Brain microvascular endothelial cell (primary cell): ENCODE data around the gene ARL11.
"Not testable (repeated sequence)": the region's sequence is repeated elsewhere in the genome, so short reads cannot be mapped to it uniquely, and the experiment has no call there.

Experiments
- DNase-seq: peaks from one replicate; pipeline ENCODE4 v3.0.0-alpha.2; 2020
- H3K27ac ChIP-seq: fragments of 250-450 bp; sonication (Bioruptor Pico); 2 replicates; pipeline ENCODE4 v1.5.1; 2020; ENCODE audit warnings: mild to moderate bottlenecking, moderate library complexity
- H3K27me3 ChIP-seq: fragments of 250-450 bp; sonication (Bioruptor Pico); replicated peaks from 2 replicates; pipeline ENCODE4 v1.5.1; 2020; ENCODE audit warnings: mild to moderate bottlenecking
- H3K36me3 ChIP-seq: fragments of 250-450 bp; sonication (Bioruptor Pico); replicated peaks from 2 replicates; pipeline ENCODE4 v1.5.1; 2020; ENCODE audit warnings: mild to moderate bottlenecking
- H3K4me3 ChIP-seq: 2 replicates; pipeline ENCODE4 v1.5.1; 2011; ENCODE audit warnings: low read depth, mild to moderate bottlenecking, control low read depth, low read length, moderate library complexity
- CTCF ChIP-seq: IDR thresholded peaks from 2 replicates; pipeline ENCODE4 v1.5.1; 2011; ENCODE audit warnings: low read depth, mild to moderate bottlenecking, moderate library complexity, low read length, control low read depth, inconsistent platforms; ENCODE audit errors: missing control alignments
- in situ Hi-C: cut with HindIII; loops from 2 replicates; pipeline ENCODE4 v1.10.0; 2017; ENCODE audit warnings: low sequenced_read_pairs, low pct_ligation_motif_present

ARL11 gene

GRCh38 chr13:49610176-49610575 is 18.1 kb upstream of the ARL11 start:
- no peak for TF ChIP-seq CTCF
- H3K27ac ChIP-seq: no peak overlapping the region
- H3K4me3 ChIP-seq: no peak overlapping the region
- in situ Hi-C loops: no loop called here
- DNase-seq: no peak
- H3K36me3 ChIP-seq: no peaks in the 10 kb centered on the region
- no peaks in the 10 kb centered on the region for H3K27me3 ChIP-seq

- H3K4me3 ChIP-seq, in situ Hi-C loops, DNase-seq, H3K36me3 ChIP-seq, H3K27me3 ChIP-seq, H3K27ac ChIP-seq: not testable (repeated sequence)
Measured at GRCh38 chr13:49612042-49612441, 16.3 kb upstream of the ARL11 start.

DNA sequence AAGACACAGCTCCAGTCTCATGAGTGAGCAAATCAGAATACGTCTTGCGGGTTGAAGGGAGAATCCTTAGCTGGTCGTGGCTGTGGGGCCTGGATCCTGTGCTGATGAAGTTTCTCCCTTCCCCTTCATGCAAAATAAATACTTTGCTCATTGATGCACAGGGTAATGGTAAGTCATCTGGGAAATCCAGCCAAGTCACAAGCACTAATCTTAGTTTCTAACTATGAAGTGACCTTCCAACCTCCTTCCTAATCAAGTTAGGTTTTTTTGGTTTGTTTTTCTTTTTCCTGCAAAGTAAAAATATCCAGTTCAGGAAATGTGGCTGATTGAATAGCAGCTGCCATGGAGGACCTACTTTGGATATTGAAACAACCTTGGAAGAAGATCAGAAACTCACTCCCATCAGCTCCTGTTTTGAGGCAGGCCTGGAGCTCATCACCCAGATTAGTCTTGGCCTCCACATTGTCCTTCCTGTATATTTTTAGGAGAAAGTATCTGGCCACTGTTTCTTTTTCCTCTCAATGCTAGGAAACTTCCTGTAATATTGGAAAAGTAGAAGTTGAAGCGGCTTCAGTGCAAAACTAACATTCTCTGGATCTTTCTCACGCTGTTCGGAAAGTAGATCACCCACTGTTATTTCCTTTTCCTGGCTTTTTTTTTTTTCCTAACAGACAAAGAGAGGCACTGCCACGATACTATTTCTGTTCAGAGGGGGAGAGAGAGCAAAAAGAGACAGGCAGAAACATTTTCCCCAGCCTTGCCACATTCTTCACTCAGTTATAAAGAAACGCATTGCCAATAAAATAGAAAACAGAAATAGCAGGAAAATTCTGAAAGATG is 12.3 kb upstream of the ARL11 start:
- TF ChIP-seq CTCF: no peak
- H3K36me3 ChIP-seq: no peaks in the 10 kb centered on the region
- no peak overlapping the region for H3K27ac ChIP-seq
- in situ Hi-C loops: no loop called here
- H3K27me3 ChIP-seq: no peaks in the 10 kb centered on the region
- DNase-seq: no peak
- H3K4me3 ChIP-seq: no peak overlapping the region

GRCh38 chr13:49616676-49617065 is 11.6 kb upstream of the ARL11 start:
- TF ChIP-seq CTCF: no peak
- in situ Hi-C loops: no loop called here
- no peak for DNase-seq
- Histone ChIP-seq H3K27me3 (no peaks in the 10 kb centered on the region), H3K27ac (no peak overlapping the region), H3K36me3 (no peaks in the 10 kb centered on the region), H3K4me3 (no peak overlapping the region)

GRCh38 chr13:49620170-49620621 is 8.1 kb upstream of the ARL11 start:
- in situ Hi-C loops: no loop called here
- no peak for TF ChIP-seq CTCF
- no peaks in the 10 kb centered on the region for H3K36me3 ChIP-seq
- no peak overlapping the region for H3K4me3 ChIP-seq
- DNase-seq: no peak
- H3K27me3 ChIP-seq: no peaks in the 10 kb centered on the region
- no peak overlapping the region for H3K27ac ChIP-seq

DNA sequence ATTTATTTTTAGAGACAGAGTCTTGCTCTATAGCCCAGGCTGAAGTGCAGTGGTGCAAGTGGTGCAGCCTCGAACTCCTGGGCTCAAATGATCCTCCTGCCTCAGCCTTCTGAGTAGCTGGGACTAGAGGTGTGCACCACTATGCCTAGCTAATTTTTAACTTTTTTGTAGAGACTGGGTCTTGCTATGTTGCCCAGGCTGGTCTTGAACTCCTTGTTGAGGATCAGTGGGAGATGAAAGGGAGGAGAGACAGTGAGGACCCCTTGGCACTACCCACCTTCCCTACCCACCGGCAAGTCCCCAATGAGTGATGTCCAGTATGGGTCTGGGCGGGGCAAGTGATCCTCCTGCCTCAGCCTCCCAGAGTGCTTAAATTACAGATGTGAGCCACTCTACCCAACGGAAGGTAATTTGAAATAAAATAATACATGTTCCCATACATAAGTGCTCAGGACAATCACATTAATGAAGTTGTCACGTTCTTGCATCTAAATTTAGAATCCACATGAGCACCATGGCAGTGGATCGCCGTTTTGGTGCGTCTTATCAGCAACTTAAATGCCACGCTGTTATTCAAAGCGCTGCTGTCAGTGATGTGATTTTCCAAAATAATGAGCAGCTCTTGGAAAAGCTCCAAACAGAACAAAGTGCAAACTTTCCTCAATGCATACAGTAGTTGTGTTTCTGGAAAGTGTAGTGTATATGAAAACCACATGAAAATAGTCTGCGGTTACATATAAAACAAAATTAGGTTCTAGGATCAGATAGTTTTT is 5.9 kb upstream of the ARL11 start:
- Histone ChIP-seq H3K4me3 (no peak overlapping the region), H3K27me3 (no peaks in the 10 kb centered on the region), H3K27ac (no peak overlapping the region), H3K36me3 (no peaks in the 10 kb centered on the region)
- no peak for DNase-seq
- TF ChIP-seq CTCF: no peak
- in situ Hi-C loops: no loop called here
